ENCODE results near the gene PSPC1.
"Not testable (repeated sequence)": the region's sequence is repeated elsewhere in the genome, so short reads cannot be mapped to it uniquely, and the experiment has no call there.

PSPC1 gene

GRCh38 chr13:19782727-19783682 lies at the start of gene PSPC1:
Gene PSPC1, minus strand, starts transcription at chr13:19782945. Its CDS starts 188 bp downstream, at chr13:19782757.
- peak; percentile 51 for DNase-seq (ENCODE audit: low read depth, low spot score)
- CTCF ChIA-PET: interaction anchor here (0.6 kb wide), 1 partner anchor 15 kb away, joined by 3 read pairs; no protein-coding TSS in a partner anchor
- peak within 1 kb of the TSS; percentile 92 for H3K4me3 ChIP-seq (ENCODE audit: low read depth, low read length)
- POLR2A ChIA-PET: interaction anchor here (1.0 kb wide), 1 partner anchor 10 kb away, joined by 3 read pairs; no protein-coding TSS in a partner anchor

GRCh38 chr13:19822673-19823072 lies 39.9 kb upstream of the PSPC1 start:
- no peak for DNase-seq (ENCODE audit: low read depth, low spot score)
- no peak overlapping the region for H3K4me3 ChIP-seq (ENCODE audit: low read depth, low read length)
- no peak for TF ChIP-seq CTCF (IDR thresholded peaks at IDR 0.05; ENCODE audit: insufficient read depth, low read length, missing control alignments)
- ChIA-PET POLR2A (no interaction called here), CTCF (interaction anchor here (1.2 kb wide), 1 partner anchor 16 kb away, joined by 4 read pairs; no protein-coding TSS in a partner anchor)

- ChIA-PET CTCF (interaction anchor here (0.6 to 2.3 kb wide), 3 partner anchors 11 to 199 kb away, joined by 3 to 9 read pairs (median 6); no protein-coding TSS in a partner anchor), POLR2A (no interaction called here)
- no peak overlapping the region for H3K4me3 ChIP-seq (ENCODE audit: low read depth, low read length)
- TF ChIP-seq CTCF (IDR thresholded peaks at IDR 0.05; ENCODE audit: insufficient read depth, low read length, missing control alignments): peak; percentile 51
- no peak for DNase-seq (ENCODE audit: low read depth, low spot score)
These were observed 35.6 kb upstream of the PSPC1 start for GRCh38 chr13:19818223-19818842.

GRCh38 chr13:19817510-19818158 lies 34.9 kb upstream of the PSPC1 start:
- POLR2A ChIA-PET: no interaction called here
- H3K4me3 ChIP-seq (ENCODE audit: low read depth, low read length): no peak overlapping the region
- DNase-seq (ENCODE audit: low read depth, low spot score): no peak
- no peak for TF ChIP-seq CTCF (IDR thresholded peaks at IDR 0.05; ENCODE audit: insufficient read depth, low read length, missing control alignments)
- CTCF ChIA-PET: interaction anchor here (1.7 to 2.3 kb wide), 2 partner anchors 11 to 16 kb away, joined by 6 to 9 read pairs; no protein-coding TSS in a partner anchor

- TF ChIP-seq CTCF (IDR thresholded peaks at IDR 0.05; ENCODE audit: insufficient read depth, low read length, missing control alignments): no peak
- POLR2A ChIA-PET: no interaction called here
- CTCF ChIA-PET: interaction anchor here (2.3 kb wide), 1 partner anchor 12 kb away, joined by 9 read pairs; no protein-coding TSS in a partner anchor
- H3K4me3 ChIP-seq (ENCODE audit: low read depth, low read length): no peak overlapping the region
- no peak for DNase-seq (ENCODE audit: low read depth, low spot score)
These were observed 34.4 kb upstream of the PSPC1 start for GRCh38 chr13:19817106-19817505.

GRCh38 chr13:19815842-19816241 lies 33.1 kb upstream of the PSPC1 start:
- CTCF ChIA-PET; DNase-seq (ENCODE audit: low read depth, low spot score); POLR2A ChIA-PET; H3K4me3 ChIP-seq (ENCODE audit: low read depth, low read length): not testable (repeated sequence)
